HEK293T (cell line): Measurements from ENCODE around the gene SYT12.

ENCODE experiments used
- BHLHE40 ChIP-seq: fragments of 450-650 bp; IDR thresholded peaks from 2 replicates; pipeline ENCODE4 v1.6.1; 2016; ENCODE audit warnings: mild to moderate bottlenecking, moderate library complexity, borderline replicate concordance
- ELF4 ChIP-seq: fragments of 450-650 bp; IDR thresholded peaks from 2 replicates; pipeline ENCODE4 v1.6.1; 2017; ENCODE audit warnings: antibody characterized with exemption
- FOXM1 ChIP-seq: fragments of 450-650 bp; IDR thresholded peaks from 2 replicates; pipeline ENCODE4 v1.6.1; 2017; ENCODE audit warnings: mild to moderate bottlenecking, borderline replicate concordance
- HDGF ChIP-seq: fragments of 450-650 bp; IDR thresholded peaks from 2 replicates; pipeline ENCODE4 v1.6.1; 2017; ENCODE audit warnings: antibody characterized with exemption, borderline replicate concordance
- NFRKB ChIP-seq: fragments of 450-650 bp; IDR thresholded peaks from 2 replicates; pipeline ENCODE4 v1.6.1; 2016; ENCODE audit warnings: mild to moderate bottlenecking, moderate library complexity
- SP1 ChIP-seq: fragments of 450-650 bp; IDR thresholded peaks from 2 replicates; pipeline ENCODE4 v1.6.1; 2017
- TARDBP ChIP-seq: fragments of 450-650 bp; IDR thresholded peaks from 2 replicates; pipeline ENCODE4 v1.6.1; 2016

- TF ChIP-seq FOXM1, result no peak
- TF ChIP-seq TARDBP, result no peak
- no peak for TF ChIP-seq SP1
- TF ChIP-seq BHLHE40, result no peak
- no peak for TF ChIP-seq HDGF
- TF ChIP-seq NFRKB, result no peak
- TF ChIP-seq ELF4, result no peak
Measured at GRCh38 chr11:67060111-67060522, 37.2 kb downstream of the SYT12 start.
